ENCODE data around the gene PNMA8A. TPM values are rescaled to one million over a fixed set of nuclear protein-coding genes. Genes with fewer than 3 reads are reported as not detected.

The PNMA8A gene
- total and polyA plus RNA-seq, 2 of the 8 experiments (the other 6 are each of a cell fraction or from before 2014, with no cell fraction given) = 10.0 to 22.8 TPM

- Histone ChIP-seq H4K5ac (ENCODE audit: insufficient read length, low read depth, low read length) (no peak overlapping the region), H3K27me3 (replicated peaks in 1 of 4; ENCODE audit: control insufficient read depth in 3 of 4, extremely low read depth in 1 of 4, insufficient read depth in 3 of 4, low read length in 3 of 4) (peaks cover 34 to 84% (median 77%) of the 10 kb centered on the region in 4 experiments), H2BK12ac (ENCODE audit: low read depth, low read length) (peak overlapping the region; percentile 63; the same call in 1 of the 2 replicates), H3K4me2 (ENCODE audit: insufficient read depth in 1 of 2, low read depth in 2 of 2, low read length in 2 of 2) (peak overlapping the region; percentile 47 to 74), H3K4me1 (replicated peaks in 1 of 4; ENCODE audit: control insufficient read depth in 3 of 4, insufficient read depth in 4 of 4, low read length in 3 of 4) (peaks cover 5 to 40% (median 27%) of the 10 kb centered on the region in 4 experiments), H3K14ac (ENCODE audit: insufficient read length) (no peak overlapping the region), H3K18ac (ENCODE audit: extremely low read depth, low read length) (no peak overlapping the region), H3K36me3 (ENCODE audit: control insufficient read depth in 2 of 4, insufficient read depth in 4 of 4, low read length in 3 of 4) (no peaks in the 10 kb centered on the region), H2AFZ (ENCODE audit: low read length) (no peak overlapping the region), H3K4ac (replicated peaks; ENCODE audit: insufficient read length, low read depth, low read length) (no peak overlapping the region), H2BK15ac (ENCODE audit: low read length) (0 out of 2 replicates have a peak overlapping the region, but pooled peaks have one; percentile 83), H2BK20ac (ENCODE audit: low read length) (no peak overlapping the region), H4K91ac (replicated peaks; ENCODE audit: insufficient read length, low read length) (peak overlapping the region; percentile 84), H2AK5ac (ENCODE audit: low read depth, low read length) (peak overlapping the region; percentile 87; the same call in 1 of the 2 replicates), H3K23me2 (ENCODE audit: low read depth, low read length) (peaks cover 14% of the 10 kb centered on the region; the same call in 1 of the 2 replicates), H2BK5ac (ENCODE audit: low read depth, low read length) (no peak overlapping the region), H2BK120ac (replicated peaks; ENCODE audit: low read depth, low read length) (no peak overlapping the region), H3K9ac (replicated peaks in 1 of 4; ENCODE audit: extremely low read depth in 1 of 4, low read depth in 3 of 4, low read length in 3 of 4) (no peak overlapping the region), H3K56ac (replicated peaks; ENCODE audit: insufficient read length, low read depth, low read length) (no peak overlapping the region), H3K27ac (ENCODE audit: low read depth, low read length) (no peak overlapping the region), H4K8ac (ENCODE audit: extremely low read depth, insufficient read depth, low read length) (no peak overlapping the region), H3K79me1 (ENCODE audit: low read depth, low read length) (no peaks in the 10 kb centered on the region), H3K9me3 (ENCODE audit: insufficient read depth in 2 of 2, low read depth in 1 of 2, low read length in 1 of 2) (no peaks in the 10 kb centered on the region), H4K20me1 (replicated peaks in 1 of 2; ENCODE audit: control insufficient read depth in 1 of 2, insufficient read depth in 2 of 2, low read length in 2 of 2) (peaks cover 3 to 5% of the 10 kb centered on the region in 2 experiments), H3K4me3 (ENCODE audit: extremely low read depth in 1 of 4, insufficient read depth in 2 of 4, low read depth in 3 of 4, low read length in 4 of 4) (peak overlapping the region in 1 of 4 experiments; percentile 61; a peak in 2 of 8 replicates), H3K79me2 (ENCODE audit: control insufficient read depth in 1 of 2, insufficient read depth in 2 of 2, low read length in 2 of 2) (no peaks in the 10 kb centered on the region), H3K23ac (ENCODE audit: insufficient read length) (no peak overlapping the region)
- POLR2A ChIA-PET (ENCODE audit: partially characterized antibody) = interaction anchor here (1.0 to 2.7 kb wide), 4 partner anchors 20 to 119 kb away, joined by 3 to 6 read pairs (median 6); partner anchors contain the start of gene CCDC8
- WGBS, 2 experiments (ENCODE audit: extremely low coverage in 1 of 2, insufficient coverage in 1 of 2, insufficient read length in 1 of 2, insufficient replicate concordance in 2 of 2, low coverage in 1 of 2, low lambda C conversion rate in 2 of 2, missing lambda C conversion rate in 1 of 2) = 67% methylated on average over 18 of the region's 18 CpGs; no CpG with 5 or more reads in 1 of the 2 experiments
- TF ChIP-seq SP1 (IDR thresholded peaks at IDR 0.05; ENCODE audit: low read depth, low read length) = no peak
- TF ChIP-seq SUZ12 (IDR thresholded peaks at IDR 0.05; ENCODE audit: low read length) = 0 out of 2 replicates have a peak, but pooled peaks have one; percentile 1
- FAIRE-seq (no peak), DNase-seq (ENCODE audit: low read depth in 1 of 2, low spot score in 2 of 2) (no peak)
- CTCF ChIA-PET (ENCODE audit: partially characterized antibody) = interaction anchor here (0.7 to 6.7 kb wide), 12 partner anchors 8 to 570 kb away, joined by 3 to 254 read pairs (median 4); no protein-coding TSS in a partner anchor
Measured at GRCh38 chr19:46491975-46492682, 20.8 kb upstream of the PNMA8A start.

All from H1 (cell line).